Ishikawa (cell line): ENCODE data around the gene NEURL4.

Experiments
- CEBPB ChIP-seq: IDR thresholded peaks from 2 replicates; pipeline ENCODE4 v1.6.1; 2012
- CREB1 ChIP-seq: IDR thresholded peaks from 2 replicates; pipeline ENCODE4 v1.6.1; 2012; ENCODE audit warnings: low read depth
- EGR1 ChIP-seq: IDR thresholded peaks from 2 replicates; pipeline ENCODE4 v1.6.1; 2012
- EP300 ChIP-seq: IDR thresholded peaks from 2 replicates; pipeline ENCODE4 v1.6.1; 2012; ENCODE audit warnings: borderline replicate concordance
- FOXM1 ChIP-seq: IDR thresholded peaks from 2 replicates; pipeline ENCODE4 v1.6.1; 2012; ENCODE audit warnings: low read depth, borderline replicate concordance
- NFIC ChIP-seq: IDR thresholded peaks from 2 replicates; pipeline ENCODE4 v1.6.1; 2012
- RAD21 ChIP-seq: IDR thresholded peaks from 2 replicates; pipeline ENCODE4 v1.6.1; 2012; ENCODE audit warnings: low read depth
- TAF1 ChIP-seq: IDR thresholded peaks from 2 replicates; pipeline ENCODE4 v1.6.1; 2012; ENCODE audit warnings: low read depth, mild to moderate bottlenecking
- TCF12 ChIP-seq: IDR thresholded peaks from 2 replicates; pipeline ENCODE4 v1.6.1; 2012; ENCODE audit warnings: low read depth
- TEAD4 ChIP-seq: IDR thresholded peaks from 2 replicates; pipeline ENCODE4 v1.6.1; 2012
- YY1 ChIP-seq: IDR thresholded peaks from 2 replicates; pipeline ENCODE4 v1.6.1; 2012; ENCODE audit warnings: low read depth
- ZBTB7A ChIP-seq: IDR thresholded peaks from 2 replicates; pipeline ENCODE4 v1.6.1; 2012; ENCODE audit warnings: low read depth
- TF ChIP-seq, protein P1 (sequence below): IDR thresholded peaks from 2 replicates; pipeline ENCODE4 v1.6.1; 2012; ENCODE audit warnings: low read depth, mild to moderate bottlenecking
- TF ChIP-seq, protein P2 (sequence below): IDR thresholded peaks from 2 replicates; pipeline ENCODE4 v1.6.1; 2012
- TF ChIP-seq, protein P3 (sequence below): IDR thresholded peaks from 2 replicates; pipeline ENCODE4 v1.6.1; 2012

Gene NEURL4

DNA sequence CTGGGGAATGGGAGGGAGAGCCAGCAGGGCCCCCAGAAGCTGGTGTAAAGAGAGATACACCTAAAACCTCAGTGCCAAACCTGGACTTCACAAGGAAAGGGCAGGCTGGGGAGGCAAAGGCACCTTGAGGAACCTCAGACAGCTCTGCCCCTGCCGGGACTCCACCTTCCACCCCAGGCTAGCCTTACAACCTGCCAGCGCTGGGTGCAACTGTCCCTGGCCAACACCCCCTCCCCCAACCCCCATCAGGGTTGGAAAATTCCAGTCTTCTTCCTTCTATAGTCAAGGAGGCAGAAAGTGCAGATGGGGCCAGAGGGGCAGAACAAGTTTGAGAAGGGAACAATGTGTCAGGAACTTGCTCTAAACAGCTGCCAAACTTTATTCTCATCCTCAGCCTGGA is 36.9 kb downstream of the NEURL4 start:
- TF ChIP-seq TCF12 (no peak), EP300 (no peak), TEAD4 (no peak), CEBPB (no peak)
- TF ChIP-seq, protein P1, sequence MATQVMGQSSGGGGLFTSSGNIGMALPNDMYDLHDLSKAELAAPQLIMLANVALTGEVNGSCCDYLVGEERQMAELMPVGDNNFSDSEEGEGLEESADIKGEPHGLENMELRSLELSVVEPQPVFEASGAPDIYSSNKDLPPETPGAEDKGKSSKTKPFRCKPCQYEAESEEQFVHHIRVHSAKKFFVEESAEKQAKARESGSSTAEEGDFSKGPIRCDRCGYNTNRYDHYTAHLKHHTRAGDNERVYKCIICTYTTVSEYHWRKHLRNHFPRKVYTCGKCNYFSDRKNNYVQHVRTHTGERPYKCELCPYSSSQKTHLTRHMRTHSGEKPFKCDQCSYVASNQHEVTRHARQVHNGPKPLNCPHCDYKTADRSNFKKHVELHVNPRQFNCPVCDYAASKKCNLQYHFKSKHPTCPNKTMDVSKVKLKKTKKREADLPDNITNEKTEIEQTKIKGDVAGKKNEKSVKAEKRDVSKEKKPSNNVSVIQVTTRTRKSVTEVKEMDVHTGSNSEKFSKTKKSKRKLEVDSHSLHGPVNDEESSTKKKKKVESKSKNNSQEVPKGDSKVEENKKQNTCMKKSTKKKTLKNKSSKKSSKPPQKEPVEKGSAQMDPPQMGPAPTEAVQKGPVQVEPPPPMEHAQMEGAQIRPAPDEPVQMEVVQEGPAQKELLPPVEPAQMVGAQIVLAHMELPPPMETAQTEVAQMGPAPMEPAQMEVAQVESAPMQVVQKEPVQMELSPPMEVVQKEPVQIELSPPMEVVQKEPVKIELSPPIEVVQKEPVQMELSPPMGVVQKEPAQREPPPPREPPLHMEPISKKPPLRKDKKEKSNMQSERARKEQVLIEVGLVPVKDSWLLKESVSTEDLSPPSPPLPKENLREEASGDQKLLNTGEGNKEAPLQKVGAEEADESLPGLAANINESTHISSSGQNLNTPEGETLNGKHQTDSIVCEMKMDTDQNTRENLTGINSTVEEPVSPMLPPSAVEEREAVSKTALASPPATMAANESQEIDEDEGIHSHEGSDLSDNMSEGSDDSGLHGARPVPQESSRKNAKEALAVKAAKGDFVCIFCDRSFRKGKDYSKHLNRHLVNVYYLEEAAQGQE: no peak

DNA sequence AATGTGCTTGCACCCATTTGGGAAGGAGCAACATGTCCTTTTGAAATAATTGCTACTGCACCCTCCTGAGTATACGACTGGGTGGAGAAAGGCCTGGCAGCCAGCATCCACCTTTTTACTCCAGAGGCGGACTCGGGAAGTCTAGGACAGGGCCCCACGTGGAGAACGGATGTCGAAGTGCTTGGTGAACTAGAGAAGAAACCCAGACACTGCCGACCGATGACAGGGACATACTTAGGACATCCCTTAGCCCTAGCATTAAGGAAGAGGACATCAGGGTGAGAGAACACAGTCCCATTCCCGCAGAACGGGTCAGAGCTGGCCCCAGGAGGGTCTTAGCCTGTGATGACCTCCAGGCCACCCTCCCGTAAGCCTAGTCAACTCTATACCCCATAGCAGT is 38.5 kb downstream of the NEURL4 start:
- TF ChIP-seq RAD21: no peak

DNA sequence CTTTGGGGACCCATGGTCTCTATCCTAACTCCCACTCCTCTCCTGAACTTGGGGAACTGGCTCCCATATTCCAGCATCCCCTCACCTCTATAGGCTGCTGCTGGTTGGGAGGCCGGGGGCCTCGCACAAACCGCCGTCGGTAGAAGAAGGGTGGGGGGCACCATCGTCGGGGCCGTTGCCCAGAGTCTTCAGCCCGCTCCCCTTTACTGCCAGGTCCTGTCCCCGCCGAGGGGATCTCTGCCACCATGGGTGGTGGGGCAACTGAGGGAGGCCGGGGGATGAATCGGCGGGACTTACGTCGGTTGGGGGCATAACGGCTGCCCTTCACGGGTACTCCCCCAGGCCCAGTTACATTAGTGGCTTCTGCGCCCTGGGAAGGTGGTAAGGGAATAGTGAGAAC is 39.0 kb downstream of the NEURL4 start:
- TF ChIP-seq TAF1 (no peak), EP300 (no peak), TCF12 (no peak), RAD21 (no peak), NFIC (no peak), CREB1 (no peak), CEBPB (no peak), EGR1 (no peak), YY1 (no peak)
- TF ChIP-seq, protein P1: no peak
- TF ChIP-seq, protein P2, sequence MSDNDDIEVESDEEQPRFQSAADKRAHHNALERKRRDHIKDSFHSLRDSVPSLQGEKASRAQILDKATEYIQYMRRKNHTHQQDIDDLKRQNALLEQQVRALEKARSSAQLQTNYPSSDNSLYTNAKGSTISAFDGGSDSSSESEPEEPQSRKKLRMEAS: no peak
- TF ChIP-seq, protein P3, sequence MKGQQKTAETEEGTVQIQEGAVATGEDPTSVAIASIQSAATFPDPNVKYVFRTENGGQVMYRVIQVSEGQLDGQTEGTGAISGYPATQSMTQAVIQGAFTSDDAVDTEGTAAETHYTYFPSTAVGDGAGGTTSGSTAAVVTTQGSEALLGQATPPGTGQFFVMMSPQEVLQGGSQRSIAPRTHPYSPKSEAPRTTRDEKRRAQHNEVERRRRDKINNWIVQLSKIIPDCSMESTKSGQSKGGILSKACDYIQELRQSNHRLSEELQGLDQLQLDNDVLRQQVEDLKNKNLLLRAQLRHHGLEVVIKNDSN: no peak

DNA sequence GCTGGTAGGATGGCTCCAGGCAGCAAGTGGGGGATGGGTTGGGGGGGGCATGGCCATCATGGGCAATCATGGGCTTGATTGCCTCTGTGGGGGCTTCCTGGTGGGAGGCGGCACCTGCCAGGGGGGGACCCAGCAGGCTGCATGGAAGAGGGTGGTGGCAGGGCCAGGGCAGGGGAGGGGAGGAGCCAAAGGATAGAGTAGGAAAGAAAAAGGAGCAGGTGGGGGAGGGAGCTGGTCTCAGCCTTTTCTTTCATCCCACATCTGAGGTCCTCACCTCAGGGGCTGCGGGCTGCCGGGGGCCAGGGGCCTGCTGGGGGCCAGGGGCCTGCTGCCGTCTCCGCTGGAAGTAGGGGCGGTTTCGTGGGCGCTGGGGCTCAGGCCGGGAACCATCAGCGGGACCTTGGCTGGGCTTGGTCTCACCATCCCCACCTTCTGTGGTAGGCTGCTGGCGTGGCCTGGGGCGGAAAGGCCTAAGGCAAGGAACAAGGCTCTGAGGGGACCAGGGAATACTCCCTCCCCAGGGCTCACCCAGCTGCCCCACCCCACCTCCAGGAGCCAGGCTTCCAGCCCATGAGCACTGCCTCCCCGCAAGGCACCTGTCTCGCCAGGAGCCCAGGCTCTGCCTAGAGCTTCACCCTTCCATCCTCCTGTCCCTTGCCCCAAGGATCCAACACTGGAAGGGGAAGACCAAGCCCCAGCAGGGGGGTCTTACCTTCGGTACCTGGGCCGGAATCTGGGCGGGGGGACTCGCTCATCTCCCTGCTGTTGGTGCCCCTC is 39.7 kb downstream of the NEURL4 start:
- TF ChIP-seq TEAD4 (no peak), EP300 (no peak), TCF12 (no peak), TAF1 (no peak), FOXM1 (no peak), NFIC (no peak), YY1 (no peak), ZBTB7A (no peak), CEBPB (no peak), CREB1 (no peak), RAD21 (no peak), EGR1 (no peak)
- TF ChIP-seq, protein P3: no peak
- TF ChIP-seq, protein P2: no peak
- TF ChIP-seq, protein P1: no peak

DNA sequence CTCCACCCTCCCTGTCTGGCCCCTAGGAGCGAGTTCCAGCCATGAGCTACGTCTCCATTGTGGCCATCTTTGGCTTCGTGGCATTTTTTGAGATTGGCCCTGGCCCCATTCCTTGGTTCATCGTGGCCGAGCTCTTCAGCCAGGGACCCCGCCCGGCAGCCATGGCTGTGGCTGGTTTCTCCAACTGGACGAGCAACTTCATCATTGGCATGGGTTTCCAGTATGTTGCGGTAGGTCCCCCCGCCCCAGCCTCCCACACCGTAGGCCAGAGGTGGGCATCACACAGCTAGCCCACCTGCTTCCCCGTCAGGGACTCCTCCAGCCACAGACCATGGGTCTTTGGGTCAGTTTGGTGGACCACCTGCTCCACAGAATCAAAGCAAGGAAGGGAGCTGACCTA is 43.5 kb downstream of the NEURL4 start:
- no peak for TF ChIP-seq CEBPB
- TF ChIP-seq EP300: no peak
- no peak for TF ChIP-seq FOXM1
- no peak for TF ChIP-seq ZBTB7A
- TF ChIP-seq, protein P3: no peak
- no peak for TF ChIP-seq EGR1
- no peak for TF ChIP-seq CREB1
- TF ChIP-seq TAF1: no peak
- no peak for TF ChIP-seq TCF12
- TF ChIP-seq RAD21: no peak
- no peak for TF ChIP-seq TEAD4
- TF ChIP-seq YY1: no peak
- TF ChIP-seq, protein P1: no peak
- TF ChIP-seq, protein P2: no peak
- no peak for TF ChIP-seq NFIC
